Nephron progenitor cell (in vitro differentiated cells): ENCODE measurements around the gene CZIB.

Source experiments
- DNase-seq: peaks from one replicate; pipeline ENCODE4 v3.0.0; 2021
- H3K27ac Mint-ChIP-seq: 2 replicates; pipeline ENCODE4 v1.8.0; 2021; ENCODE audit warnings: mild to moderate bottlenecking, moderate library complexity, mixed read lengths
- H3K27me3 Mint-ChIP-seq: 2 replicates; pipeline ENCODE4 v1.8.0; 2021; ENCODE audit warnings: mild to moderate bottlenecking, low read depth, mixed read lengths; ENCODE audit not compliant: poor library complexity
- H3K36me3 Mint-ChIP-seq: 2 replicates; pipeline ENCODE4 v1.8.0; 2021; ENCODE audit warnings: low read depth, mixed read lengths
- H3K4me1 Mint-ChIP-seq: 2 replicates; pipeline ENCODE4 v1.8.0; 2021; ENCODE audit warnings: mixed read lengths
- H3K4me3 Mint-ChIP-seq: 2 replicates; pipeline ENCODE4 v1.8.0; 2021; ENCODE audit warnings: mild to moderate bottlenecking, moderate library complexity, mixed read lengths
- H3K9me3 Mint-ChIP-seq: 2 replicates; pipeline ENCODE4 v1.8.0; 2021; ENCODE audit warnings: mild to moderate bottlenecking, moderate library complexity, mixed read lengths
- CTCF ChIP-seq: fragments of 200-600 bp; sonication (generic); IDR thresholded peaks from 2 replicates; pipeline ENCODE4 v1.5.0; 2021; ENCODE audit warnings: antibody characterized with exemption

The CZIB gene

GRCh38 chr1:53182716-53183094, 37.7 kb downstream of the CZIB start:
- Mint-ChIP-seq H3K27me3 (peaks cover 15% of the 10 kb centered on the region), H3K9me3 (no peaks in the 10 kb centered on the region), H3K4me3 (no peak overlapping the region), H3K27ac (no peak overlapping the region), H3K4me1 (no peaks in the 10 kb centered on the region), H3K36me3 (no peaks in the 10 kb centered on the region)
- DNase-seq: no peak
- TF ChIP-seq CTCF: no peak

- Mint-ChIP-seq H3K4me3 (no peak overlapping the region), H3K27me3 (peaks cover 12% of the 10 kb centered on the region), H3K27ac (no peak overlapping the region), H3K36me3 (no peaks in the 10 kb centered on the region), H3K4me1 (no peaks in the 10 kb centered on the region), H3K9me3 (no peaks in the 10 kb centered on the region)
- peak; percentile 90 for DNase-seq
- peak; percentile 96 for TF ChIP-seq CTCF
These were observed 38.3 kb downstream of the CZIB start for GRCh38 chr1:53182111-53182593.

DNA sequence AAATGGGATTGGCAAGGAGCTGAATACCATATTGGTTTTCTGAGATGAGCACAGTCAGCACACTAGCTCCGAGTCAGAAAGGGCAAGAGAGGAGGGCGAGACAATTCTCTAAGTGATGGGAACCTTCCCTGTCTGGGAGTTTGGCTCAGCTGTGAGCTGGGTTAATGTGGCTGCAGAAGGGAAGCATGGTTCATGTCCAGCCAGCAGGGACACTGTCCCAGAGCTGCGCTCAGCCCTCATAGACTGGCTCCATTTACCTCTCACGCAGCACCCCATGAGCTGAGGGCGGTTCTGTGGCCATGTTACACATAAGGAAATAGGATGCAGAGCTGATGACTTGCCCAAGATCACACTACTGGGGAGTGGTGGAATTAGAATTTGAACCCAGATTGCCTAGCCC, 39.5 kb downstream of the CZIB start:
- Mint-ChIP-seq H3K9me3 (no peaks in the 10 kb centered on the region), H3K36me3 (no peaks in the 10 kb centered on the region), H3K27ac (no peak overlapping the region), H3K27me3 (peaks cover 9% of the 10 kb centered on the region), H3K4me3 (no peak overlapping the region), H3K4me1 (no peaks in the 10 kb centered on the region)
- TF ChIP-seq CTCF: no peak
- DNase-seq: no peak

- H3K9me3 Mint-ChIP-seq: no peaks in the 10 kb centered on the region
- peaks cover 13% of the 10 kb centered on the region for H3K27me3 Mint-ChIP-seq
- H3K4me1 Mint-ChIP-seq: no peaks in the 10 kb centered on the region
- no peak for DNase-seq
- no peaks in the 10 kb centered on the region for H3K36me3 Mint-ChIP-seq
- H3K27ac Mint-ChIP-seq: no peak overlapping the region
- TF ChIP-seq CTCF: no peak
- no peak overlapping the region for H3K4me3 Mint-ChIP-seq
These were observed 40.2 kb downstream of the CZIB start for GRCh38 chr1:53180226-53180625.

- Mint-ChIP-seq H3K4me1 (peaks cover 17% of the 10 kb centered on the region), H3K36me3 (no peaks in the 10 kb centered on the region), H3K27ac (no peak overlapping the region), H3K9me3 (no peaks in the 10 kb centered on the region), H3K4me3 (no peak overlapping the region), H3K27me3 (peaks cover 24% of the 10 kb centered on the region)
- DNase-seq: no peak
- no peak for TF ChIP-seq CTCF
These were observed 43.8 kb downstream of the CZIB start for GRCh38 chr1:53176452-53177208.
